SIG-M5 (cell line): Measurements from ENCODE around the gene ANTXR1.
"Not testable (repeated sequence)": the region's sequence is repeated elsewhere in the genome, so short reads cannot be mapped to it uniquely, and the experiment has no call there.

Source experiments
- DNase-seq: peaks from one replicate; lab custom pipeline; 2025; lab: John Stamatoyannopoulos, UW

The ANTXR1 gene

DNA sequence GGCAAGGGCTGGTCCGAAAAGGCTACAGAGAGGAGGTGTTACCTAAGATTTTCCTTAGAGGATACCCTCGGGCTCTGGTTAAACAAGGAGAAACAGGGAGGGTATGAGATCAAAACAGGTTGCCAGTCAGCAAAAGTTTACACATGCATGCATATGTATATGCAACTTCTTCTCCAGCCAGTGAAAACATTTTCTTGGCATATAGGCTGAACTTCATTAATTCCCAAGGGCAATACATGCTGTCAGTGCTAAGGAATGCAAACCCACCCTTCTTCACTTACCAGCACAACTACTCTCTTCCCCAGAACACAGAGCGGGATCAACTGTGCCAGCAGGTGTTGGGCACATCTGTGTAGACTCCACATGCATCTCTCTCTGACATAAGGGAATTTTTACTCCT is 198.1 kb downstream of the ANTXR1 start:
- no peak for DNase-seq

DNA sequence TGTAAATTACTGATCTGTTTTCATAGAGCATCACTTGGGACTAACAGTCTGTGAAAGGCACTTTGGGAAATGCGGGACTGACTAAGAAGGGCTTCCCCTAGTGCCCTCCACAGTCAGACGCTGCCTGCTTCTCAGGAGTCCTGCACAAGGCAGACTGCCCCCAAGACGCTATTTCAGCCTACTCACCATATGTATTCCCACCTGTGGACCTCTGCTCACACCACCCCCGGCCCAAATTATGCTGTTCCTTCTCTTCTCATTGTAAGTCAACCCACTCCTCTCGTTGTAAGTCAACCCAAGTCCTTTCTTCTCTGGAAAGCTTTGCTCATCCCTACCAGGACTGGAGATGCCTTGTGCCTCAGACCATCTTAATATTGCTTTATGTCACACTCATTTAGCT is 198.7 kb downstream of the ANTXR1 start:
- no peak for DNase-seq

DNA sequence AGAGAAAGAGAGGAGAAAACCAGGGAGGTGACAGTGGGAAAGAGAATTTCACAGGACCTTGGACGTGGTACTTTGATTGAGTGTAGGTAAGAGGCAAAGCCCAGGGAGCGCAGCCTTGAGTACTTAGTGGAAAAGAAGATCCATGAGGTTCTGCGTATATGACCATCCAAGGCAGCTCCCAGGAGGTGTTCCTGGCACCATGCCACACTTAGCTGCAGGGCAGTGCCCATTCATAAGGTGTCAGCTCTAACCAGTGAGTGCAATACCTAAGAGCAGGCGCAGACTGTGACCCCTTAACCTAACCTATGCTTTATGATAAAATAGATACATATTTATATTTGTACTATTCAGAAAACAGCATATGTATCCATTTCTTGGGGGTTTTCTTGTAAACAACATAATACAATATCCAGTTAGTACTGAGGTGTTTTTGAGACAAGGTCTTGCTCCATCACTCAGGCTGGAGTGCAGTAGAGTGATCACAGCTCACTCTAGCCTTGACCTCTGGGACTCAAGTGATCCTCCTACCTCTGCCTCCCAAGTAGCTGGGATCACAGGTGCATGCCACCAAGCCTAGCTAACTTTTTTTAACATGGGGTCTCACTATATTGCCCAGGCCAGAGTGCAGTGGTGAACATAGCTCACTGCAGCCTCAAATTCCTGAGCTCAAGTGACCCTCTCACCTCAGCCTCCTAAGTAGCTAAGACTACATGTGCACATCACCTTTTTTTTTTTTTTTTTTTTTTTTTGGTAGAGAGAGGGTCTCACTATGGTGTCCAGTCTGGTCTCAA is 199.5 kb downstream of the ANTXR1 start:
- no peak for DNase-seq

GRCh38 chr2:69213201-69213600 is 200.2 kb downstream of the ANTXR1 start:
- no peak for DNase-seq

DNA sequence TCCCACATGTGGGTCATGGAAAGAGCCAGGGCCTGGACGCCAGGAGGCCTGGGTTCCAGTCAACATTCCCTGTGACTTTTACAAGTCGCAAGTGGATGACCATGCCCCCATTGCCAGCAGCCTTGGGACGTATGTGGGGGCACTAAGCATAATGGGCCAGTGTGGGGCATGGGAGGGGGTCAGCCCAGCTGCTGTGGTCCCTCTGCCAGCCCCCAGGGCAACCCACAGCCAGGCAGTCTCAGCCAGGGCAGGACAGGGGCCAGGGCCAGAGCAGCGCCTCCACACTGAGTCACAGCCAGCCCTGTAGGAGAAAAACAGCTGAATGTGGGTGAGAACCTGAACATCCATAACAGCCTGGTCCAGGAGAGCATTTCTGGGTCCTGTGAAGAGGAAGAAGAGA is 200.8 kb downstream of the ANTXR1 start:
- DNase-seq, result no peak

GRCh38 chr2:69214898-69215297 is 201.9 kb downstream of the ANTXR1 start:
- no peak for DNase-seq

- no peak for DNase-seq
Measured at GRCh38 chr2:69216535-69217332, 203.8 kb downstream of the ANTXR1 start.

GRCh38 chr2:69217333-69218080 is 204.5 kb downstream of the ANTXR1 start:
- DNase-seq, result no peak

DNA sequence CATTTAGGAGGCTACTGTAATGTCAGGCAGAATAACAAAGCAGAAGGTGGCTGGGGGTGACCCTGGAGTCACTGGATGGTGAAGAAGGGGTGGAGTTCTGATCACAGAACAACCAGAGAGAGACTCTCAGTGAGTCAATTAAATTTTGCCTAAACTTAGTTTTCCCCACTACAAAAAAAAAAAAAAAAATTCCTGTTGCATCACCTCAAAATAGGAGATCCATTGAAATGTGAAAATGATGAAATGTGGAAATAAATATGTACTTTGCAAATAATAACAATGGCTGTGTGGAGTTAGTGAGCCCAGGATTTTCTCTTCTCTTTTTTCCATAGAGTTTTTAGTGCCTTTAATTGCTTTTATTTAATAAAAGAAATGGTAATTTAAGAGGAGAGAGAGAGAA is 208.5 kb downstream of the ANTXR1 start:
- DNase-seq, result no peak

DNA sequence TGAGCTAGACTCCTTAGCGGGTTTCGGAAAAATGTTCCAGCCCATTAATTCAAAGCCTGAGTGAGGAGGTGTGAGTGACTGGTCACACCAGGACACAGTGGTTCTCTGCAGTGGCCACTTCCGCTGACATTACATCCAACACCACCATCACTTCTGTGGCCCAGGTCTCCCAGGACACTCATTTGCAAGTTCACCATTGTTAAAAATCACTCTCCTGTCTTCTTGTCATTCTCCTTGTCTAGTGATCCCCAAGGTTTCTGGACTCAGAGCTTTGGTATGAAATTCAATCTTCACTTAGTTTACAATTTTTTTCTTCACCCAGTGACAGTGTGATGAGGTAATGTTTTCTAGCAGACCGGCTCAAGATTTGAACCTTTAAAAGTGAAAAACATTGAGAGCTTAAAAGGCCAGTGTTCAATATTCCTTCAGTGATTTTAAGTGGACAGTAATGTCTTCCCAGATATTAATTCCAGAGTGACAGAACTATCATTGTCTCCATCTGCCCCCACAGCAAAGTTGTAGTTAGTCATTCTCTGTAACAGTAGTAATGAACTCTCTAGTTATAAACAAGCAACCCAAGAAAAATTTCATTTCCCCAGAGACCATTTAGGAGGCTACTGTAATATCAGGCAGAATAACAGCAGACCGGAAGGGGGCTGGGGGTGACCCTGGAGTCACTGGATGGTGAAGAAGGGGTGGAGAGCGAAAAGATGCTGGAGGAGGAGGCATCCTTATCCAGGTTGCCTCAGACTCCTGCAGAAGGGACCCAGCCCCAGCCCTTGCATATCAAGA is 209.2 kb downstream of the ANTXR1 start:
- no peak for DNase-seq

DNA sequence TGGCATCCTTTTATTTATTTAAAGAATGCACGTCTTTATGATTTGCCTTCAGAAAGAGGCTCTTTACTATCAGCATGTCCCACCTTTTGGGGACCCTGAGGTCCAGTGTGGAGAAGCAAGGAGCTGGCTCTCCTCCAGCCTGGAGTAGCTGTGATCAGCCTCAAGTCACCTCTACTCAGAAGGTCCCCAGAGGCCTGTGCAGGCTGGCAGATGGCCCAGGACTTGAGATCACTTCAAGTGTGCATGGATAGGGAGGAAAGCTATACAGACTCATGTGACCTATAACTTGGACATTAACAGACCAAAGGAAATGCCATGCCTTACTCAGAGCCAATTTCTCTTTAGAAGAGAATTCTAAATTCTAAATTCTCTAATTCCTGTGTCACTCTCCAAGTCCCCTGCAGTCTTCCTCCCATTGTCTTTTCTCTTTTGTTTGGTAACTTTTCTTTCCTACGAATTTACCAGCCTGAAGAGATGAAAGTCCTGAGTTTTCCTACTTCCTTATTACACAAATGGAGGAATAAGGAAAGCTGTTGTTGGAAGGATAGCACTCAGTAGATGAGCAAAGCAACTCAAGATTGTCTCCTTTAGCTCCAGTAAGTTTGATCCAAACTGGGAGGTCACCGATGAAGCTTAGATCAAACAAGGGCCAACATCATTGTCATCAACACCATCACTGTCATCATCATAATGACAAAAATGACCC is 210.1 kb downstream of the ANTXR1 start:
- DNase-seq, result no peak

DNA sequence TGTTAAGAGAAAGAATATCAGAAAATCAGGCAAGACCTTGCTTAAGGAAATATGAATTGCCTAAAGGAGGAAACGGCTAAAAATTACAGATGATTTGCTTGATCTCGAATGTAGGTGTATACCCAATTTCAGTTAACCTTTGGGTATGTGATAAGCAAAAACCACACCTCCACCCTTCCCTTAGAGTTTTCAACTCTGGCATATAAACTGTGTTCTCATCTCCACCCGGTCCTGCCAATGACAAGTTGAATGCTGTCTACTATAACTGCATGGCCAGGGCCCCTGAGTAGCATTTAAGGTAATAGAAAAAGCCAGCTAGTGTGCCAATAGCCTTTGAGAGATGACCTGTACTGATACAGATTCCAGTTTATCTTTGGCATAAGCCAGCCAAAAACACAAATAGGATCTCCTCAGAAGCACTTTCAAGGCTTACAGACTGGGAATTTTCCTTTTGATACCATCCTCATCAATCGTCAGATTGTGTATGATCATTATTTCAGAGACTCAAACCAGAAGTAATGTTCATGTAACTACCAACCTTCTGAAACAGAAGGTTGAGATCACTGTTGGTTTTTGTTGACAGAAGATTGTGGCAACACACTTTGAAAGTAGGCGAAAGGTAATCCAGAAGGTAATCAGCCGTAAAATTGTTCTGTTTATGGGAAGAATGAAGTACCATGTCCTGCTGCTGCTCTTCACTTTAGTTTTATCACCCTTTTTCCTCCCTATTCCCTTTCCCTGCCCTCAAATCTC is 211.0 kb downstream of the ANTXR1 start:
- no peak for DNase-seq

DNA sequence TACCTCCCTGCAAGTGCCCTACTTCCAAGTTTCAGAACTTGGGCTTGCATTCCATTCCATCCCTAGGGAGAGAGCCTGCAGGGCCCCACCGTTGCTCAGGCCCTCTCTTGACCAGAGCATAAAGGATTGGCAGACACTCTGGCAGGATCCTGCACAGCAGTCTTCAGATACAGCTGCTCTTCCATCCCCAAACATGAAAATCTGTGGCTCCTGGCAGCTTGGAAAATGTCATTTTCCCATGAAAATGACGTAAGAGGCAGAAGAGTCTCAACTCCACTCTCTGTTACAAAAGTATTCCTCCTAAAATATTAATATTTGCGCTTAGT is 211.5 kb downstream of the ANTXR1 start:
- DNase-seq, result no peak

GRCh38 chr2:69225933-69226332 is 213.0 kb downstream of the ANTXR1 start:
- no peak for DNase-seq

GRCh38 chr2:69226903-69227302 is 213.9 kb downstream of the ANTXR1 start:
- DNase-seq, result no peak

GRCh38 chr2:69227716-69228115 is 214.7 kb downstream of the ANTXR1 start:
- DNase-seq, result no peak

DNA sequence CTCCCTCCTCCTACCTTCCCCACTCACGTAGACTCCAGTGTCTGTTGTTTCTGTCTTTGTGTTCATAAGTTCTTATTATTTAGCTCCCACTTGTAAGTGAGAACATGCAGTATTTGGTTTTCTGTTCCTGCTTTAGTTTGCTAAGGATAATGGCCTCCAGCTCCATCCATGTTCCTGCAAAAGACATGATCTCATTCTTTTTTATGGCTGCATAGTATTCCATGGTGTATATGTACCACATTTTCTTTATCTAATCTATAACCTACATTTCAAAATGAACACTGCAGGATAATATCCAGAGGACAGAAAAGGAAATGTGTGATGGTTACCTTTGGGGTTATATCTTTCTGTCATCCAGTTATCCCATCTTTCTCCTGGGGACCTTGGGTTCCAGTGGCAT is 218.0 kb downstream of the ANTXR1 start:
- not testable (repeated sequence) for DNase-seq

- no peak for DNase-seq
Measured at GRCh38 chr2:69231612-69232277, 218.8 kb downstream of the ANTXR1 start.

GRCh38 chr2:69235835-69236234 is 222.9 kb downstream of the ANTXR1 start:
- DNase-seq, result not testable (repeated sequence)

DNA sequence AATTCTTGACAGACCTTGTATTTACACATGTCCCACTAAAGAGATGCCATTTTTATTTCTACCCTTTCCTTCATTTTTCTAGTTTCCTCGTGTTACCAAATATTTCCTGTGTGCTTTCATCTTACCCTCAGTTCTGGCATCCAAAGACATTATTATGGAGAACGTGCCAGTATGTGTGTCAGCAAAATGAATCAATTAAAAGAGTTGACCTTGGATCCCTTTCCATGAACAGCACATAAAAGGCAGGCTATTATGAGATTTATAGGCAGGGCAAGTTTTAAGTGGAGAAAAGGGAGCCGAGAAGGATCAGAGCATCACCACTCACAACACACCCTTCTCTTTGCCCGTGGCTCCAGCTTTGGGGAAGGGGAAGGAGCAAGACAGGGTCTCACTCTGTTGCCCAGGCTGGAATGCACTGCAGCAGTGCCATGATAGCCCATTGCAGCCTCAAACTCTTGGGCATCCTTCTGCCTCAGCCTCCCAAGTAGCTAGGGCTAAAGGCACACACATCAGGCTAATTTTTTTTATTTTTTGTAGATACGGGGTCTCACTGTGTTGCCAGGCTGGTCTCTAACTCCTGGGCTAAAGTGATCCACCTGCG is 224.2 kb downstream of the ANTXR1 start:
- no peak for DNase-seq
